Aorta (tissue), 5 donors: ENCODE results near the gene HMG20A. TPM values are rescaled to one million over a fixed set of nuclear protein-coding genes. Genes with fewer than 3 reads are reported as not detected.

Experiments used
- ATAC-seq: fragments of 200-7000 bp; cut with Tn5 transposase; one replicate; pipeline ENCODE4 v1.9.1; 2022; ENCODE audit warnings: moderate library complexity; ENCODE audit not compliant: low FRiP score
- DNase-seq, 2 donors: peaks; one replicate each; pipeline ENCODE4 v3.0.0-alpha.2; 2020
- H3K27ac ChIP-seq, 2 donors: one replicate each; pipeline ENCODE4 v1.5.1; 2013; ENCODE audit warnings: low read length in 2 of 2, mild to moderate bottlenecking in 2 of 2, moderate library complexity in 2 of 2, control low read depth in 1 of 2, inconsistent platforms in 1 of 2, low read depth in 1 of 2
- H3K27me3 ChIP-seq, 2 donors: one replicate each; pipeline ENCODE4 v1.6.1; 2013; ENCODE audit warnings: control low read depth in 1 of 2, low read length in 1 of 2, mild to moderate bottlenecking in 1 of 2, moderate library complexity in 1 of 2; ENCODE audit not compliant: insufficient read depth in 2 of 2, control insufficient read depth in 1 of 2
- H3K36me3 ChIP-seq, 2 donors: one replicate each; pipeline ENCODE4 v1.6.1; 2013; ENCODE audit warnings: control low read depth in 1 of 2, low read length in 1 of 2, mild to moderate bottlenecking in 1 of 2; ENCODE audit not compliant: insufficient read depth in 2 of 2, control insufficient read depth in 1 of 2
- H3K4me1 ChIP-seq, 2 donors: one replicate each; pipeline ENCODE4 v1.6.1; 2013; ENCODE audit warnings: low read length in 2 of 2, control low read depth in 1 of 2, mild to moderate bottlenecking in 1 of 2, moderate library complexity in 1 of 2; ENCODE audit not compliant: insufficient read depth in 2 of 2, control insufficient read depth in 1 of 2
- H3K4me3 ChIP-seq, 2 donors: one replicate each; pipeline ENCODE4 v1.5.1; 2013; ENCODE audit warnings: low read length in 2 of 2, control low read depth in 1 of 2, mild to moderate bottlenecking in 1 of 2
- H3K9me3 ChIP-seq: one replicate; pipeline ENCODE4 v1.6.1; 2013; ENCODE audit warnings: mild to moderate bottlenecking, low read length; ENCODE audit not compliant: control insufficient read depth
- WGBS, 2 donors: extraction: QIAGEN DNeasy Blood & Tissue Kit; methylation state at CpG; one replicate each; pipeline ENCODE4 v1.1.7; 2013; 5-methylcytosine and 5-hydroxymethylcytosine counted together
- intact Hi-C, 2 donors: fragments of 100-400 bp; cut with DNase I; formaldehyde crosslinking; loops; one replicate each; pipeline versions ENCODE4 v1.14.2 to v1.15.0; 2022
- long read RNA-seq, 2 donors: library from polyadenylated mRNA; unstranded; transcript quantifications; one replicate each; pipeline ENCODE4 v2.0.0, GENCODE V29; 2020 to 2021
- polyA plus RNA-seq, 2 donors: library from polyadenylated mRNA; stranded (reverse); fragments of 200-250 nt; gene quantifications; one replicate each; pipeline ENCODE4 v1.2.3, GENCODE V29; 2013
- total RNA-seq, 2 donors: library from RNA; stranded (reverse); fragmentation: NEBNext Ultra II Directional; extraction: Animal tissue kit (Norgen Biotek cat#: 25700); gene quantifications; one replicate each; pipeline ENCODE4 v1.2.1, GENCODE V29; 2021
- donor health status: healthy with polysubstance abuse.
- donor health status: Bipolar disorder and iron deficiency.
- donor health status: DM: no; HTN: no; CAD: no.
- donor health status: DM: no; HTN: no; CAD: no.
- donor health status: DM: yes; HTN: yes; CAD: no.

Gene HMG20A
- total RNA-seq (10 to 100 TPM; 29.7 to 44.2 TPM), polyA plus RNA-seq (10 to 100 TPM; 11.6 to 15.0 TPM)
- long read RNA-seq, donor 1, full-length matches to known transcripts, result 10 of 39 reads
- long read RNA-seq, donor 1, partial matches to known transcripts, result 25 of 39 reads
- long read RNA-seq, donor 1, other reads (novel, unspliced or antisense), result 4 of 39 reads
- long read RNA-seq, donor 2, full-length matches to known transcripts, result 10 of 20 reads
- long read RNA-seq, donor 2, partial matches to known transcripts, result 6 of 20 reads
- long read RNA-seq, donor 2, other reads (novel, unspliced or antisense), result 4 of 20 reads

DNA sequence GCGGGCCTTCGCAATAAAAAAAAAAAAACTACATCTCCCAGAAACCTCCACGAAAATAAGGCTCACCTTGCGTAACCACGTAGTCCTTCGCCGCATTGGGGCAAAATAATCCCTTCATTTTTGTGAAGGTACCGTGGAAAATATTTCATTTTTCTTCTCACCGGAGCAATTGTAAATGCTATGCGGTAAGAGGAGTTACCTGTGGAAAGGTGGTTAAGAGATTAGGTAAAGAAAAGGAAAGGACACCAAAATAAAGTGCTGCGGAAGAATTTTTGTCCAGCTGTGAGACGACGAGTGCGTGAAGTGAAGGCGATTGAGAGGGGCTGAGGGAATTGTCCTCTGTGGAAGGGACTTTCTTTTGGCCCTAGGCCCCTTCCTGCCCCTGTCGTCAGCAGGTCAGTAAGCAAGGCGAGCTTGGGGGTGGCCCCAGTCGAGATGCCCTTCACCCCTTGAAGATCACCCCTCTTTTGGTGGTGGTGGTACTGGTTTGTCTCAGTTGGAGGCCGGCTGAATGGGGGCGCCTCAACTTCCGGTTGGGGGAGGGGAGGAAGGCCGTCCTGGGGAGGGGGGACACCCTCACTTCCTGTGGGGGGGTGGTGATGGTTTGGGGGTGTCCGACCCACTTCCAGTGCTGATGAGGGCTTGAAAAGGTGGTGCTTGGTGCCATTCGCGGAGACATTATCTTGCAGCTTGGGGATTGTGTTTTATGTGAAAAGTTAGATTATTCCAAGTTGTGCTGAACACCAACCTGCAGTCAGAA, at the start of gene HMG20A:
Gene HMG20A (plus strand): TSS at position 279 of the 760 bp plus-strand sequence. CDS start 37,520 bp downstream, outside the sequence.
- Histone ChIP-seq H3K4me3 (peak within 1 kb of the TSS; percentile 85 to 95), H3K27ac (peak within 1 kb of the TSS; percentile 62 to 90), H3K27me3 (no peaks in the 10 kb centered on the region), H3K4me1 (peaks cover 0 to 2% of the 10 kb centered on the region in 2 donors), H3K36me3 (no peaks in the 10 kb centered on the region), H3K9me3 (no peaks in the 10 kb centered on the region)
- ATAC-seq (peak; percentile 86), DNase-seq (peak; percentile 64 to 85)
- intact Hi-C loops, result loop anchor here (2.0 to 5.0 kb wide), 2 partner anchors 76 to 77 kb away; no protein-coding TSS in a partner anchor
- 0 to 1% methylated on average over 25 of the region's 25 CpGs for WGBS, 2 donors

DNA sequence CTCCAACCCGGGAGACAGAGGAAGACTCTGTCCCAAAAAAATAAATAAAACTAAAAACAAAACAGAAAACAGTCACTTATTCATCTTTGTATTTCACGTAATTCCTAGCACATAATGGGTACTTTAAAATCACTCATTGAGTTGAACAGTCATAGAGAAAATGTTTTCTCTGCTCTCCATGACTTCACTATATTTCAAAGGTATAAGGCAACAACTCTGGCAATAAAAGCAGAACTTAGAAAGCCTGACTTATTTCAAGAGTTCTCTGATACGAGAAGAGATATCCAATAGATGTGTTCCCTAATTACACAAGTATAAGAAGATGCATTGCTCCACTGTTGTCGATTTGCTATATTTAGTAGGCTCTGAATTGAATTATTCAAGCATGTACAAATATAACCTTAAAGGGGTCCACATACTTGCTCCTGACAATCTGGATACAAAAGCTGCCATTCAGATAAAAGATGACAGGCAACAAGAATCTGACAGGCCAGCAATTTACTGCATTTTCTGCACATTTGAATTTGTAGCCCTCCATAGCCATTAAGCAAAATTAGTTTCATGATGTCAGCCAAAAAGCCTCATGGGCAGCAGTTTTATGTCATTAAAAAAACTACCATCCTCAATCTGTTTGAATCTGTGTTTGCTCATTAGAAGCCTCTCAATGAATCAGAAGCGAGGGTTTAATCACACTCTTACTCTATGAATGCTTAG, 48.7 kb upstream of the HMG20A start:
- no peaks in the 10 kb centered on the region for H3K36me3 ChIP-seq
- DNase-seq (no peak), ATAC-seq (no peak)
- H3K4me3 ChIP-seq, result no peak overlapping the region
- no peaks in the 10 kb centered on the region for H3K9me3 ChIP-seq
- intact Hi-C loops, result no loop called here
- no peak overlapping the region for H3K27ac ChIP-seq
- 91 to 92% methylated on average over 5 of the region's 5 CpGs for WGBS, 2 donors
- no peaks in the 10 kb centered on the region for H3K27me3 ChIP-seq
- no peaks in the 10 kb centered on the region for H3K4me1 ChIP-seq

DNA sequence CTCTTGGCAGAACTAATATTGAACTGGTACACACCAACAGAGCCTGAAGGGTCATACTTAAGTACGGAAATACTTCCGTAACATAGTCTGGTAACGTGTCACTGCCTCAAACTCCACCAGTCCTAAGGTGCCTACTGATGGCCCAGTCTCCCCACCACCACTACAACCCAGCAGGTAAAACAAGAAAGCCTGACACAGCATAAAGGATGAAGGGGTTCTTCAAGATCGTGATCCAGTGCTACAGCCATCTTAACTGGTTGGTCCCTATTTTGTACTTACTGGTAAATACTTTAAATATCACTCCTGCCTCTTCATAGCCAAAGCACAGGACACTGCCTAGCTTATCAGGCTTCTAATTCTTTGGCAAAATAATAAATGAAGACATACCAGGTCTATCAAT, 47.2 kb upstream of the HMG20A start:
- H3K4me1 ChIP-seq, result no peaks in the 10 kb centered on the region
- intact Hi-C loops, result no loop called here
- ATAC-seq (no peak), DNase-seq (no peak)
- no peak overlapping the region for H3K4me3 ChIP-seq
- H3K27me3 ChIP-seq, result no peaks in the 10 kb centered on the region
- H3K27ac ChIP-seq, result no peak overlapping the region
- no peaks in the 10 kb centered on the region for H3K36me3 ChIP-seq
- H3K9me3 ChIP-seq, result no peaks in the 10 kb centered on the region
- WGBS, 2 donors, result 72 to 81% methylated on average over 4 of the region's 4 CpGs

DNA sequence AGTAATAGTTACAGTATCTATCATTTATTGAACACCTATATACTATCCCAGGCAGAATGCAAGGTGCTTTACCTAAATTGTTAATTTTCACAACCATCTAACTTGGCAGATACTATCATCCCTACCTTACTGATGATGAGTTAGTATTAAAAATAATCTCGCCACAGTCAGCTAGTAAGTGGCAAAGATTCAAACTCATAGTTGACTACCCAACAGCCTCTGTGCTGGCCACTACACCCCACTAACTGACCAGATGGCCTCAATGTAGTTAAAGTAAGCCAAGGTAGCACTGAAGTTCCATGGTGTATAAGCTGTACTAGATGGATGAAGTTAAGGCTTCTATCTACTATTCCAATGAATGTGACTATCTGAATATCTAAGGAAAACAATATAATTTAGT, 45.6 kb upstream of the HMG20A start:
- H3K27ac ChIP-seq, result no peak overlapping the region
- WGBS, 2 donors, result 100% methylated on average over 1 of the region's 1 CpG
- intact Hi-C loops, result no loop called here
- DNase-seq (no peak), ATAC-seq (no peak)
- H3K4me1 ChIP-seq, result no peaks in the 10 kb centered on the region
- no peak overlapping the region for H3K4me3 ChIP-seq
- H3K27me3 ChIP-seq, result no peaks in the 10 kb centered on the region
- H3K9me3 ChIP-seq, result no peaks in the 10 kb centered on the region
- H3K36me3 ChIP-seq, result no peaks in the 10 kb centered on the region

DNA sequence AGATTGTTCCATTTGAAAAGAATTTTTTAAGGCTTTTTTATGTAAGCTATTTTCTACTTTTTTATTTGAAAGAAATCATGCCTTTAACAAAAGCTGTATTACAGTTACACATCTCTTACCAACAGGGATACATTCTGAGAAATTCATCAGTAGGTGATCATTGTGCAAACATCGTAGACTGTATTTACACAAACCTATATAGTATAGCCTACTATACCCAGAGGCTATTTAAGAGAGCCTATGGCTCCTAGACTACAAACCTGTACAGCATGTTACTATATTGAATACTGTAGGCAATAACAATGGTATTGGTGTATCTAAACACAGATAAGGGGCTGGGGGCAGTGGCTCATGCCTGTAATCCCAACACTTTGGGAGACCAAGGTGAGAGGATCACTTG, 43.9 kb upstream of the HMG20A start:
- no peak overlapping the region for H3K27ac ChIP-seq
- H3K4me1 ChIP-seq, result peaks cover 0 to 2% of the 10 kb centered on the region in 2 donors
- H3K9me3 ChIP-seq, result no peaks in the 10 kb centered on the region
- DNase-seq (no peak), ATAC-seq (no peak)
- no peaks in the 10 kb centered on the region for H3K36me3 ChIP-seq
- intact Hi-C loops, result no loop called here
- 98 to 100% methylated on average over 1 of the region's 1 CpG for WGBS, 2 donors
- no peak overlapping the region for H3K4me3 ChIP-seq
- H3K27me3 ChIP-seq, result no peaks in the 10 kb centered on the region

DNA sequence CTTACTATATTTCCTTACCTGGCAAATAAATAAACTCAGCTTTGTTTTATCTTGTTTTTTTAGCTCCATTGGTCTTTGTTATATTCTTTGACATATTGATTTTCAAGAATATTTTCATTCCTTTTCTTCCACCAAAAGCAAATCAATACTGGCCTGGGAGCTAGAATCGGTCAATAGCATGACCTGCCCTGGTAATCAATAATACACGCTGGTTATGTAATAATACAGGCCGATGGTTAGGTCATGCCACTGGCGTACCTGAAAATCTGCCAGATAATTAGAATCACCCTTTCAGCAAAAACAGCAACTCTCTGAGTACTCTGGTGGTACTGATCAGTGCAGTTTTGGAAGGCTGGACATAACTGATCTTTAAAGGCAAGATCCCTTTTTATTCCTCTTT, 40.7 kb upstream of the HMG20A start:
- no peaks in the 10 kb centered on the region for H3K36me3 ChIP-seq
- no peaks in the 10 kb centered on the region for H3K9me3 ChIP-seq
- H3K4me1 ChIP-seq, result peaks cover 0 to 2% of the 10 kb centered on the region in 2 donors
- no peak overlapping the region for H3K4me3 ChIP-seq
- intact Hi-C loops, result no loop called here
- ATAC-seq (no peak), DNase-seq (no peak)
- no peak overlapping the region for H3K27ac ChIP-seq
- 98 to 99% methylated on average over 4 of the region's 4 CpGs for WGBS, 2 donors
- H3K27me3 ChIP-seq, result no peaks in the 10 kb centered on the region

DNA sequence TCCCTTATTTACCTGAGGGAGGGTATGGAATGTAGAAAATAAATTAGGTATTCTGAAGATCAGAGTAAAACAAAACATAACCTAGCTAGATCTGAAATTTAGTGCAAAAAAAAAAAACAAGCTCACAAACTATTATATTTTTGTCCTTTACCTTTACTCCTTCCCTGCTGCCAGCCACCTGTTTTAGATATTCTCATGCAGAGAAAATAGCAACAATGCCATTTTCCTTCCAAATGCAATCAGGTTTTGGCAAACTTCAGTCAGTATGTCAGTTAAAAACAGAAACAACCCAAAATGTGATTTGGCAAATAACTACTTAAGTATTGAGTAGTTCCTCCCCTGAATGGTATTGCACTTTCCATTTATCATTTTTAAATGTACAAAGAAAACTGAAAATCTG, 36.6 kb upstream of the HMG20A start:
- Histone ChIP-seq H3K9me3 (no peaks in the 10 kb centered on the region), H3K27ac (no peak overlapping the region), H3K4me1 (peaks cover 0 to 2% of the 10 kb centered on the region in 2 donors), H3K4me3 (no peak overlapping the region), H3K36me3 (no peaks in the 10 kb centered on the region), H3K27me3 (no peaks in the 10 kb centered on the region)
- no peak for DNase-seq
- no peak for ATAC-seq
- intact Hi-C loops, result no loop called here

DNA sequence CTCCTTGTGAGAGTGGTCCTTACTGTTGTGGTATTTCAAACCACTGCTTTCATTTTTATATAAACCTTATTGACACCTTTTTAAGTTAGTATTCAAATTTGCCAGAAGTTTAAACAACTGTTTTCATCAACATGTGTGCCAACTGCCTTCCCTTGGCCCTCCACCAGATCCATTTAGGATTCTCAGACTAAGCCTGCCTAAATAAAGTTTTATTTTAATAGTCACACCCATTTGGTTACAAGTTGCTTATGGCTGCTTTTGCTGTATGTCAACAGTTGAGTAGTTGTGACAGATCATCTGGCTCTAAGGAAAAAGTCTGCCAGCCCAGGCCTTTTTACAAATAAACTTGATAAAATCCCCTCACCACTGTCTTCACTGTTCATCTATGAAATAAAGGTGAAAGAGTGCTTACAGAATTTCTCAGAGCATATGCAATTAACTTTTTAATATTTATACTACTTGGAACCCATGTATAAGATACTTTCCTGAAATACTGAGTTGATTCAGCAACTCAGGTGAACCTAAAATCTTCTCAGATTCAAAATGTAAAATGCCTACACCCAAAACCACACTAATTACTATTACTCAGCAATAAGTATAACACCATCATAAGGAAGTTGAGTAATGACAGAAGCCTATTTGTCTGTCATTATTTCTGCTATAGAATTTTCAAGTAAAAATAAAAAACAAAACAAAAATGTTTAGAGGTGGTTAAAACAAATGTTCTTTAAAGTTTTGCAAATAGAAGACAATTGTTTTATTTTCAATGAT, 35.9 kb upstream of the HMG20A start:
- Histone ChIP-seq H3K36me3 (no peaks in the 10 kb centered on the region), H3K4me1 (peaks cover 0 to 2% of the 10 kb centered on the region in 2 donors), H3K27ac (no peak overlapping the region), H3K4me3 (no peak overlapping the region), H3K9me3 (no peaks in the 10 kb centered on the region), H3K27me3 (no peaks in the 10 kb centered on the region)
- DNase-seq (no peak), ATAC-seq (no peak)
- intact Hi-C loops, result no loop called here
